HepG2 (cell line): ENCODE results near the gene PPP1R12C. TPM values are rescaled to one million over a fixed set of nuclear protein-coding genes. Genes with fewer than 3 reads are reported as not detected.
A peak's percentile ranks its signal among the peaks of the same experiment; 100 is the strongest.

Source experiments
- ATF6 ChIP-seq: sonication (generic); formaldehyde crosslinking; conservative IDR thresholded peaks from 2 replicates; pipeline ENCODE4 v1.4.0; 2020; ENCODE audit warnings: missing genetic modification reagents
- BCL6 ChIP-seq: IDR thresholded peaks from 2 replicates; pipeline ENCODE4 v1.6.1; 2016; ENCODE audit warnings: missing genetic modification reagents, missing compliant biosample characterization
- EHMT2 ChIP-seq: fragments of 200-600 bp; sonication (generic); IDR thresholded peaks from 2 replicates; pipeline ENCODE4 v1.7.0; 2017; ENCODE audit warnings: antibody characterized with exemption, low read depth, low read length, borderline replicate concordance
- FLYWCH1 ChIP-seq: sonication (generic); formaldehyde crosslinking; IDR thresholded peaks from 2 replicates; pipeline ENCODE4 v1.8.1; 2023; ENCODE audit warnings: mild to moderate bottlenecking, missing genetic modification reagents
- FOXO4 ChIP-seq: sonication (generic); formaldehyde crosslinking; conservative IDR thresholded peaks from 2 replicates; pipeline ENCODE4 v1.8.1; 2023; ENCODE audit warnings: missing genetic modification reagents
- HDAC1 ChIP-seq: sonication (generic); formaldehyde crosslinking; IDR thresholded peaks from 2 replicates; pipeline ENCODE4 v1.5.1; 2020; ENCODE audit warnings: mild to moderate bottlenecking, missing genetic modification reagents
- HINFP ChIP-seq: sonication (generic); formaldehyde crosslinking; IDR thresholded peaks from 2 replicates; pipeline ENCODE4 v1.4.0; 2020; ENCODE audit warnings: low read depth, mild to moderate bottlenecking, missing genetic modification reagents
- HNF1B ChIP-seq: sonication (generic); formaldehyde crosslinking; IDR thresholded peaks from 2 replicates; pipeline ENCODE4 v1.5.1; 2020; ENCODE audit warnings: mild to moderate bottlenecking, moderate library complexity, missing genetic modification reagents
- KAT7 ChIP-seq: IDR thresholded peaks from 2 replicates; pipeline ENCODE4 v1.6.1; 2018; ENCODE audit warnings: borderline replicate concordance, missing compliant biosample characterization
- KLF12 ChIP-seq: sonication (generic); formaldehyde crosslinking; IDR thresholded peaks from 2 replicates; pipeline ENCODE4 v1.4.0; 2020; ENCODE audit warnings: missing genetic modification reagents, borderline replicate concordance
- NONO ChIP-seq, 2 experiments: fragments of 450-650 bp in 1 of 2; sonication (generic) in 1 of 2; formaldehyde crosslinking in 1 of 2; IDR thresholded peaks in 1 of 2; conservative IDR thresholded peaks in 1 of 2; 2 replicates each; pipeline versions ENCODE4 v1.6.1 to v1.8.0; 2017 to 2022; ENCODE audit warnings: mild to moderate bottlenecking in 1 of 2, missing genetic modification reagents in 1 of 2, moderate library complexity in 1 of 2
- RBM22 ChIP-seq: fragments of 200-400 bp; formaldehyde crosslinking; optimal IDR thresholded peaks from 2 replicates; pipeline ENCODE3; 2017; ENCODE audit warnings: mild to moderate bottlenecking, low read length, moderate library complexity
- ZFP90 ChIP-seq: sonication (generic); formaldehyde crosslinking; IDR thresholded peaks from 2 replicates; pipeline ENCODE4 v1.8.0; 2022; ENCODE audit warnings: missing genetic modification reagents, mild to moderate bottlenecking, inconsistent platforms, borderline replicate concordance
- ZNF138 ChIP-seq: sonication (generic); formaldehyde crosslinking; IDR thresholded peaks from 2 replicates; pipeline ENCODE4 v1.5.0; 2020; ENCODE audit warnings: mild to moderate bottlenecking, low read depth, missing genetic modification reagents
- ZNF205 ChIP-seq: IDR thresholded peaks from 2 replicates; pipeline ENCODE4 v1.6.1; 2018; ENCODE audit warnings: missing biosample characterization, missing genetic modification reagents
- ZNF234 ChIP-seq: sonication (generic); formaldehyde crosslinking; conservative IDR thresholded peaks from 2 replicates; pipeline ENCODE4 v1.5.1; 2020; ENCODE audit warnings: mild to moderate bottlenecking, missing genetic modification reagents
- ZNF274 ChIP-seq: sonication (generic); formaldehyde crosslinking; IDR thresholded peaks from 2 replicates; pipeline ENCODE4 v1.5.1; 2020; ENCODE audit warnings: mild to moderate bottlenecking, missing genetic modification reagents
- ZNF367 ChIP-seq: sonication (generic); formaldehyde crosslinking; IDR thresholded peaks from 2 replicates; pipeline ENCODE4 v1.4.0; 2020; ENCODE audit warnings: missing genetic modification reagents, borderline replicate concordance
- ZNF44 ChIP-seq: sonication (generic); formaldehyde crosslinking; IDR thresholded peaks from 2 replicates; pipeline ENCODE4 v1.5.1; 2020; ENCODE audit warnings: mild to moderate bottlenecking, missing genetic modification reagents
- ZNF766 ChIP-seq: sonication (generic); formaldehyde crosslinking; IDR thresholded peaks from 2 replicates; pipeline ENCODE4 v1.5.0; 2020; ENCODE audit warnings: missing genetic modification reagents, borderline replicate concordance
- polyA plus RNA-seq, 8 experiments: library from polyadenylated mRNA; depleted of rRNA in 3 of 8; stranded (reverse) in 7 of 8; unstranded in 1 of 8; fragments of >200 nt; fragmentation: Illumina TruSeq in 4 of 8; extraction: Trizol in 4 of 8; gene quantifications; 2 replicates each; pipeline versions ENCODE4 v1.2.1 to v1.2.3, GENCODE V29; 2011 to 2016; ENCODE audit warnings: low read depth in 4 of 8, missing spikeins in 1 of 8, mixed read lengths in 1 of 8; ENCODE audit not compliant: insufficient read depth in 1 of 8
- total RNA-seq, 5 experiments: library from RNA; depleted of rRNA; stranded (reverse); fragments of >200 nt; fragmentation: Illumina TruSeq; extraction: Trizol; gene quantifications; 2 replicates each; pipeline ENCODE4 v1.2.3, GENCODE V29; 2016; ENCODE audit warnings: low read depth in 1 of 5

Gene PPP1R12C
- total and polyA plus RNA-seq, 2 of the 13 experiments (the other 11 are each of a cell fraction or from before 2014, with no cell fraction given) = 29.7 to 30.3 TPM

GRCh38 chr19:55080968-55081769 lies 36.3 kb downstream of the PPP1R12C start (continued):
- TF ChIP-seq ATF6 (CRISPR knock-in tag) (no peak), ZNF234 (CRISPR knock-in tag) (no peak), KAT7 (CRISPR knock-in tag) (0 out of 2 replicates have a peak, but pooled peaks have one; percentile 11), BCL6 (CRISPR knock-in tag) (no peak), HINFP (CRISPR knock-in tag) (0 out of 2 replicates have a peak, but pooled peaks have one; percentile 62), EHMT2 (no peak), NONO (IDR thresholded peaks at IDR 0.05) (no peak), NONO (CRISPR knock-in tag; conservative IDR thresholded peaks at IDR 0.05) (0 out of 2 replicates have a peak, but pooled peaks have one; percentile 25), KLF12 (CRISPR knock-in tag) (0 out of 2 replicates have a peak, but pooled peaks have one; percentile 35), ZFP90 (CRISPR knock-in tag) (peak; percentile 20; the same call in 1 of the 2 replicates), ZNF766 (peak; percentile 22; the same call in 1 of the 2 replicates), FLYWCH1 (CRISPR knock-in tag) (no peak), ZNF274 (CRISPR knock-in tag) (0 out of 2 replicates have a peak, but pooled peaks have one; percentile 63), ZNF138 (CRISPR knock-in tag) (no peak), HNF1B (peak; percentile 55; the same call in 1 of the 2 replicates), ZNF205 (CRISPR knock-in tag) (0 out of 2 replicates have a peak, but pooled peaks have one; percentile 34), FOXO4 (CRISPR knock-in tag) (no peak), ZNF367 (CRISPR knock-in tag) (no peak), RBM22 (no peak), ZNF44 (0 out of 2 replicates have a peak, but pooled peaks have one; percentile 44), HDAC1 (CRISPR knock-in tag) (peak; percentile 35; the same call in 1 of the 2 replicates)
